Prostate gland (tissue), 2 donors: ENCODE data around the gene C1orf174. TPM values are rescaled to one million over a fixed set of nuclear protein-coding genes. Genes with fewer than 3 reads are reported as not detected.

Experiments used
- DNase-seq: peaks from one replicate; pipeline ENCODE4 v3.0.0-alpha.2; 2019; ENCODE audit warnings: low spot score
- H3K27ac ChIP-seq, 2 donors: fragments of 200-600 bp; sonication (generic); 2 replicates each; pipeline ENCODE4 v1.5.1; 2017 to 2019
- H3K27me3 ChIP-seq: fragments of 200-600 bp; sonication (generic); replicated peaks from 2 replicates; pipeline ENCODE4 v1.5.1; 2019; ENCODE audit not compliant: insufficient read depth
- H3K36me3 ChIP-seq, 2 donors: fragments of 200-600 bp; sonication (generic); 1 replicate in 1 of 2; 2 replicates in 1 of 2; pipeline versions ENCODE4 v1.5.1 to v1.8.1; 2017 to 2019
- H3K4me1 ChIP-seq: fragments of 200-600 bp; sonication (generic); replicated peaks from 2 replicates; pipeline ENCODE4 v1.5.1; 2019
- H3K4me3 ChIP-seq, 2 donors: fragments of 200-600 bp; sonication (generic); 2 replicates each; pipeline ENCODE4 v1.5.1; 2017 to 2019
- H3K9me3 ChIP-seq: fragments of 200-600 bp; sonication (generic); 2 replicates; pipeline ENCODE4 v1.5.1; 2017
- POLR2A ChIP-seq: fragments of 450-650 bp; IDR thresholded peaks from one replicate; pipeline ENCODE4 v1.6.1; 2016; ENCODE audit warnings: antibody characterized with exemption, mild to moderate bottlenecking
- POLR2AphosphoS5 ChIP-seq: sonication (generic); formaldehyde crosslinking; IDR thresholded peaks from one replicate; pipeline ENCODE4 v1.6.1; 2017; ENCODE audit warnings: antibody characterized with exemption
- WGBS: methylation state at CpG from one replicate; pipeline ENCODE4 v1.1.5; 2018; 5-methylcytosine and 5-hydroxymethylcytosine counted together
- intact Hi-C: fragments of 100-400 bp; cut with DNase I; formaldehyde crosslinking; loops from one replicate; pipeline ENCODE4 v1.14.2; 2022
- total RNA-seq, 2 donors: library from RNA; depleted of rRNA; stranded (reverse); fragments of >200 nt; gene quantifications; one replicate each; pipeline ENCODE4 v1.1.0, GENCODE V29; 2016
- TF ChIP-seq, protein P1 (sequence below), 4 experiments: fragments of 200-600 bp in 2 of 4; fragments of 450-650 bp in 2 of 4; sonication (generic) in 2 of 4; IDR thresholded peaks; 1 replicate in 3 of 4; 2 replicates in 1 of 4; pipeline ENCODE4 v1.5.1; 2016 to 2019; ENCODE audit warnings: antibody characterized with exemption in 4 of 4, mild to moderate bottlenecking in 2 of 4, moderate library complexity in 2 of 4

Gene C1orf174
- total RNA-seq, 2 donors from 2014 or later: 27.1 to 32.7 TPM

DNA sequence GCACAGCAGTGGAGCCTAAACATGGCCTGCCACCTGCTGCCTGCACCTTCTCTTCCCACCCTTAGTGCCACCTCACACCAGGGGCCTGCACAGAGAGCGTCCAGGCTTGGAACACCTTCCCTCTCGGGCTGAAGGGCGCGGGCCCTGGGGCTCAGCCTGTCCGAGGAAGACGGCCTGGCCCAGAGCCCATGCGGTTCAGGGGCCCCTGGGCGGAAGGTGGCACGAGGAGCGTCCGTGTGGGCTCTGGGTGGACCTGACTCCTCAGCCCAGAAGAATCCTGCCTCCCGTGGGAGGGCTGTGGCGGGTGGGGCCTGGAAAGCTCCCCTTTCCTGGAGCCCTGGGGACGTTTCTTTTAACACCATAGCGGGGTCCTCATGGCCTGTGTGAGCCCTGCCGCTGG is 23.4 kb downstream of the C1orf174 start:
- no peaks in the 10 kb centered on the region for H3K4me1 ChIP-seq
- no peaks in the 10 kb centered on the region for H3K9me3 ChIP-seq
- WGBS: 87% methylated on average over 16 of the region's 16 CpGs
- no peak overlapping the region for H3K27ac ChIP-seq
- intact Hi-C loops: no loop called here
- no peak overlapping the region for H3K4me3 ChIP-seq
- DNase-seq: no peak
- no peak for TF ChIP-seq POLR2A
- TF ChIP-seq POLR2AphosphoS5: no peak
- TF ChIP-seq, protein P1, sequence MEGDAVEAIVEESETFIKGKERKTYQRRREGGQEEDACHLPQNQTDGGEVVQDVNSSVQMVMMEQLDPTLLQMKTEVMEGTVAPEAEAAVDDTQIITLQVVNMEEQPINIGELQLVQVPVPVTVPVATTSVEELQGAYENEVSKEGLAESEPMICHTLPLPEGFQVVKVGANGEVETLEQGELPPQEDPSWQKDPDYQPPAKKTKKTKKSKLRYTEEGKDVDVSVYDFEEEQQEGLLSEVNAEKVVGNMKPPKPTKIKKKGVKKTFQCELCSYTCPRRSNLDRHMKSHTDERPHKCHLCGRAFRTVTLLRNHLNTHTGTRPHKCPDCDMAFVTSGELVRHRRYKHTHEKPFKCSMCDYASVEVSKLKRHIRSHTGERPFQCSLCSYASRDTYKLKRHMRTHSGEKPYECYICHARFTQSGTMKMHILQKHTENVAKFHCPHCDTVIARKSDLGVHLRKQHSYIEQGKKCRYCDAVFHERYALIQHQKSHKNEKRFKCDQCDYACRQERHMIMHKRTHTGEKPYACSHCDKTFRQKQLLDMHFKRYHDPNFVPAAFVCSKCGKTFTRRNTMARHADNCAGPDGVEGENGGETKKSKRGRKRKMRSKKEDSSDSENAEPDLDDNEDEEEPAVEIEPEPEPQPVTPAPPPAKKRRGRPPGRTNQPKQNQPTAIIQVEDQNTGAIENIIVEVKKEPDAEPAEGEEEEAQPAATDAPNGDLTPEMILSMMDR (IDR thresholded peaks at IDR 0.05): no peak
- peaks cover 0 to 5% of the 10 kb centered on the region in 2 donors for H3K36me3 ChIP-seq
- H3K27me3 ChIP-seq: no peaks in the 10 kb centered on the region

DNA sequence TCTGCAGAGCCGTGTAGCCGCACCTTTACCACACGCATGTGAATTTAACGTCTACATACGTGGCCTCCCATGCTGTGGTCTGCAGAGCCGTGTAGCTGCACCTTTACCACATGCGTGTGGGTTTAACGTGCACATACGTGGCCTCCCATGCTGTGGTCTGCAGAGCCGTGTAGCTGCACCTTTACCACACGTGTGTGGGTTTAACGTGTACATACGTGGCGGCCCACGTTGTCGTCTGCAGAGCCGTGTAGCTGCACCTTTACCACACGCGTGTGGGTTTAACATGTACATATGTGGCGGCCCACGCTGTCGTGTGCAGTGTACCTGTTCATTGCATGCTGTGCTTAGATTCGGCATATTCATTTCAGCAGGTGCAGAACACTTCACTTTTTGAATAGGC is 25.3 kb downstream of the C1orf174 start:
- no peak overlapping the region for H3K4me3 ChIP-seq
- H3K27me3 ChIP-seq: no peaks in the 10 kb centered on the region
- H3K9me3 ChIP-seq: no peaks in the 10 kb centered on the region
- H3K36me3 ChIP-seq: peaks cover 3 to 9% of the 10 kb centered on the region in 2 donors
- no peak for DNase-seq
- intact Hi-C loops: no loop called here
- no peaks in the 10 kb centered on the region for H3K4me1 ChIP-seq
- 94% methylated on average over 23 of the region's 23 CpGs for WGBS
- H3K27ac ChIP-seq: no peak overlapping the region
- TF ChIP-seq POLR2A: no peak
- TF ChIP-seq, protein P1 (IDR thresholded peaks at IDR 0.05): no peak
- TF ChIP-seq POLR2AphosphoS5: no peak

DNA sequence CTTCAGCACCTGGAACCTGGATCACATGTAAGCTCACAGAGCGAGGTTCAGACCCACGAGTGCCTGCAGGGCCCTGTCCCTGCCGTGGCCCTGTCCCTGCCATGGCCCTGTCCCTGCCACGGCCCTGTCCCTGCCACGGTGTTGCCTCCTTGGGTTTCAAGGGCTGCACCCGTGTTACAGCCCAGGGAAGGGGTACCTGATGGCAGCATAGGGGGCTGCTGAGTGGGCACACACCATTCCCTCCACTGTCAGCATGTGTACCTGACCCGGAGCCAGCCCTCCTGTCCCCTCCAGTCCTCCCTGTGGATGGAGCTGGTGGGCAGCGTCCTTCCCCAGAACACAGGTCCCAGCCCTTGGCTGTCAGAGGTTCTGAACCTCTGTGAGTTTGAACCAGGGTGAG is 27.5 kb downstream of the C1orf174 start:
- H3K27ac ChIP-seq: no peak overlapping the region
- WGBS: 91% methylated on average over 7 of the region's 8 CpGs
- intact Hi-C loops: no loop called here
- H3K9me3 ChIP-seq: no peaks in the 10 kb centered on the region
- peaks cover 3 to 12% of the 10 kb centered on the region in 2 donors for H3K36me3 ChIP-seq
- H3K4me1 ChIP-seq: no peaks in the 10 kb centered on the region
- TF ChIP-seq POLR2A (no peak), POLR2AphosphoS5 (no peak)
- TF ChIP-seq, protein P1 (IDR thresholded peaks at IDR 0.05): no peak
- DNase-seq: no peak
- H3K4me3 ChIP-seq: no peak overlapping the region
- no peaks in the 10 kb centered on the region for H3K27me3 ChIP-seq

DNA sequence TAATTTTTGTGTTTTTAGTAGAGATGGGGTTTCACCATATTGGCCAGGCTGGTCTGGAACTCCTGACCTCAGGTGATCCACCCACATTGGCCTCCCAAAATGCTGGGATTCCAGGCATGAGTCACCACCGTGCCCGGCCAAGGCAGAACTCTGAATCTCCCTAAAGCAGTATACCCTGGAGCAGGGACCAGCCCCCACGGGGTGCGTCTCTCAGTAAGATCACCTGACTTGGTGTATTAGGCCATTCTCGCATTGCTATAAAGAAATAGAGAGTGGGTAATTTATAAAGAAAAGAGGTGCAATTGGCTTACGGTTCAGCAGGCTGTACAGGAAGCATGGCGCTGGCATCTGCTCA is 28.6 kb downstream of the C1orf174 start:
- Histone ChIP-seq H3K4me1 (no peaks in the 10 kb centered on the region), H3K27me3 (no peaks in the 10 kb centered on the region), H3K27ac (no peak overlapping the region), H3K4me3 (no peak overlapping the region), H3K9me3 (no peaks in the 10 kb centered on the region), H3K36me3 (peaks cover 3 to 12% of the 10 kb centered on the region in 2 donors)
- no peak for DNase-seq
- TF ChIP-seq, protein P1 (IDR thresholded peaks at IDR 0.05): no peak
- no peak for TF ChIP-seq POLR2A
- TF ChIP-seq POLR2AphosphoS5: no peak
- WGBS: 98% methylated on average over 7 of the region's 7 CpGs
- intact Hi-C loops: no loop called here

DNA sequence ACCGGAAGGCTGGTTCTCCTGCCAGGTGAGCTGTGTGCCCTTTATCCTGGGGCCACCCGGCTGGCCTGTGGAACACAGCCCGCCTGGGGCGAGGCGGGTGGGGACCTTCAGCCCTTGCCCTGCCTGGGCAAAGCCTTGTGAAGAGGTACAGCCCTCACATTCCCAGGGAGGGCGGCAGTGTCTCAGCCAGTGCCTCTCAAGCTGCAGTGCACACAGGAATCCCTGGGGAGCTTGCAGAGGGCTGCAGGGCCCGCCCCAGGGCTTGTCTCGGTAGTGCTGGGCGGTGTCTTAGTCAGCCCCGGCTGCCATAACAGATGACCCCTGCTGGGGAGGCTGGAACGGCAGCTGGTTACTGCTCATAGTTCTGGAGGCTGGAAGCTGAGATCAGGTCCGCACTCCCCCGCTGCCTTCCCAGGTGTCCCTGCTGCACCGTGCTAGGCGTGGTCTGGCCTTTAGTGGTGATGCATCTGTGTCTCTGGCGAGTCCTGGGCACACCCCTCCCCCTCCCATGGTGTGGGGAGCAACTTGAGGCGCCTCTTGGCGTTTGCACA is 30.2 kb downstream of the C1orf174 start:
- Histone ChIP-seq H3K36me3 (peaks cover 3 to 12% of the 10 kb centered on the region in 2 donors), H3K9me3 (no peaks in the 10 kb centered on the region), H3K4me3 (no peak overlapping the region), H3K4me1 (no peaks in the 10 kb centered on the region), H3K27ac (no peak overlapping the region), H3K27me3 (no peaks in the 10 kb centered on the region)
- 77% methylated on average over 16 of the region's 18 CpGs for WGBS
- DNase-seq: no peak
- intact Hi-C loops: no loop called here
- TF ChIP-seq POLR2AphosphoS5: no peak
- TF ChIP-seq, protein P1 (IDR thresholded peaks at IDR 0.05): no peak
- TF ChIP-seq POLR2A: no peak
